Left ventricle myocardium inferior (tissue), 1 donor: ENCODE data around the gene TMED3. TPM values are rescaled to one million over a fixed set of nuclear protein-coding genes. Genes with fewer than 3 reads are reported as not detected.

ENCODE experiments used
- DNase-seq: peaks from one replicate; pipeline ENCODE4 v3.0.0-alpha.2; 2020
- H3K27ac ChIP-seq: fragments of 200-600 bp; replicated peaks from 2 replicates; pipeline ENCODE4 v1.8.0; 2021
- H3K27me3 ChIP-seq: fragments of 200-600 bp; 2 replicates; pipeline ENCODE4 v1.8.0; 2021; ENCODE audit warnings: low read depth
- H3K36me3 ChIP-seq: fragments of 200-600 bp; 2 replicates; pipeline ENCODE4 v1.8.0; 2021
- H3K4me1 ChIP-seq: fragments of 200-600 bp; 2 replicates; pipeline ENCODE4 v1.8.0; 2021
- H3K4me3 ChIP-seq: fragments of 200-600 bp; 2 replicates; pipeline ENCODE4 v1.8.0; 2021; ENCODE audit warnings: mild to moderate bottlenecking, moderate library complexity
- H3K9me3 ChIP-seq: fragments of 200-600 bp; replicated peaks from 2 replicates; pipeline ENCODE4 v1.8.0; 2021
- intact Hi-C: fragments of 100-400 bp; cut with micrococcal nuclease; formaldehyde crosslinking; loops from one replicate; pipeline ENCODE4 v1.11.0; 2022
- total RNA-seq: library from RNA; stranded (reverse); fragmentation: NEBNext Ultra II Directional; extraction: Animal tissue kit (Norgen Biotek cat#: 25700); gene quantifications from one replicate; pipeline ENCODE4 v1.2.1, GENCODE V29; 2021
- TF ChIP-seq, protein P1 (sequence below): fragments of 200-600 bp; IDR thresholded peaks from 2 replicates; pipeline ENCODE4 v1.8.0; 2021; ENCODE audit warnings: antibody characterized with exemption, mild to moderate bottlenecking, borderline replicate concordance
- donor health status: DM: no; HTN: yes; CAD: no; lungs with severe emphysema.

TMED3 gene
- total RNA-seq, 1 donor from 2014 or later: 22.8 TPM

DNA sequence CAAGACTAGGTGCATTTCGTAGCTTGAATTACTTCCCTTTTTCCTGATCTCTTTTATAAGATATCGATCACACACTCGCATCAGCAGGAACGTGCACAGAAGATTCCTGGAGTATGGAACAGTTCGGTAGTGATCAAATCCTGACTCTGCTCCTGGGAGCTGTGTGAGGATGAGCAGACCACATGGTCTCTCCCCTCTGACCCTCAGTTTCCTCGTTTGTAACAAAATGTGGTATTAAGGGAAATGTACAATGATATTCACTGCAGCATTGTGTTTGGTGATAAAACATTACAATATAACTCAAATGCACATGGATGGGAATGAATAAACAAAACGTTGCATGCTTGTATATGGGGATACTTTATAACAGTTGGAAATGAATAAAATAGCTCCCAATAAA lies 26.7 kb downstream of the TMED3 start:
- intact Hi-C loops: no loop called here
- DNase-seq: no peak
- Histone ChIP-seq H3K9me3 (no peaks in the 10 kb centered on the region), H3K27ac (no peak overlapping the region), H3K4me3 (no peak overlapping the region), H3K4me1 (no peaks in the 10 kb centered on the region), H3K36me3 (no peaks in the 10 kb centered on the region), H3K27me3 (no peaks in the 10 kb centered on the region)
- TF ChIP-seq, protein P1, sequence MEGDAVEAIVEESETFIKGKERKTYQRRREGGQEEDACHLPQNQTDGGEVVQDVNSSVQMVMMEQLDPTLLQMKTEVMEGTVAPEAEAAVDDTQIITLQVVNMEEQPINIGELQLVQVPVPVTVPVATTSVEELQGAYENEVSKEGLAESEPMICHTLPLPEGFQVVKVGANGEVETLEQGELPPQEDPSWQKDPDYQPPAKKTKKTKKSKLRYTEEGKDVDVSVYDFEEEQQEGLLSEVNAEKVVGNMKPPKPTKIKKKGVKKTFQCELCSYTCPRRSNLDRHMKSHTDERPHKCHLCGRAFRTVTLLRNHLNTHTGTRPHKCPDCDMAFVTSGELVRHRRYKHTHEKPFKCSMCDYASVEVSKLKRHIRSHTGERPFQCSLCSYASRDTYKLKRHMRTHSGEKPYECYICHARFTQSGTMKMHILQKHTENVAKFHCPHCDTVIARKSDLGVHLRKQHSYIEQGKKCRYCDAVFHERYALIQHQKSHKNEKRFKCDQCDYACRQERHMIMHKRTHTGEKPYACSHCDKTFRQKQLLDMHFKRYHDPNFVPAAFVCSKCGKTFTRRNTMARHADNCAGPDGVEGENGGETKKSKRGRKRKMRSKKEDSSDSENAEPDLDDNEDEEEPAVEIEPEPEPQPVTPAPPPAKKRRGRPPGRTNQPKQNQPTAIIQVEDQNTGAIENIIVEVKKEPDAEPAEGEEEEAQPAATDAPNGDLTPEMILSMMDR: no peak

DNA sequence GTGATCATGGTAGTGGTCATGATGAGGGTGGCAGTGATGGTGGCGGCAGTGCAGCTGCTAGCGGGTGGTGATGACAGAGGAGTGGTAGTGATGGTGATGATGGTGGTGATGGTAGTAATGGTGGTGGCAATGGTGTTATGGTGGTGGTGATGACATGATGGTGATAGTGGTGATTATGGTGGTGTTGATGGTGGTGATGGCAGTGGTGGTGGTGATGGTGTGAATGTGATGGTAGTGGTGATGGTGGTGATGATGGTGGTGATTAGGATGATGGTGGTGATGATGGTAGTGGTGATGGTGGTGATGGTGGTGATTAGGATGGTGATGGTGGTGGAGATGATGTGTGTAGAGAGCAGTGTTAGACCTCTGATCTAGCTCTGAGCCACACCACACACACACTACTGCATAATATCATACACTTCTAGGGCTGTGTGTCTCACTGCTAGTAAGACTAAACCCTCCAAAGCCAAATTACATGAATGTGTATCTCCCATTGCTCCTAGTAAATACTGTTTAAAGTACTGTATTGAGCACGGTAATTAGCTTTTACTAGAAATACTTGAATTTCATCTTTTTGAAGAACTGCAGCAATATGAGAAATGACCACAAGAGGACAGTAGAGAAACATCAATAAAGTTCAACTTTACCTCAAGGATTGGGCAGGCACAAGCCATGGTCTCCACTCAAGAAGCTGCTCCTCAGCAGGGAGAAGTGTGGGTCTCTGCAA lies 28.8 kb downstream of the TMED3 start:
- Histone ChIP-seq H3K27ac (no peak overlapping the region), H3K9me3 (no peaks in the 10 kb centered on the region), H3K4me1 (no peaks in the 10 kb centered on the region), H3K27me3 (no peaks in the 10 kb centered on the region), H3K4me3 (no peak overlapping the region), H3K36me3 (no peaks in the 10 kb centered on the region)
- no peak for DNase-seq
- TF ChIP-seq, protein P1: peak; percentile 79
- intact Hi-C loops: no loop called here

DNA sequence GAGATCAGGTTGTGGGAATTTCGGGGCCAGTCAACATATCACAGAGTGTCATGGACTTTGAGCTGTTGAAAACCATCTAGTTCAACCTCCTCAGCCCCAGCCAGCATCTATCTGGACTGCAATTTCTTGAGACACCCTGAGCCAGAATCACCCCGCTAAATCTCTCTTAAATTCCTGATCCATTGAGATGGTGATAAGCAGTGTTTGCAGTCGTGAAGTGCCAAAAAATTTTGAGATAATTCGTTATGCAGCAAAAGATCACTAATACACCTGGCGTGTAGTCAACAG lies 29.3 kb downstream of the TMED3 start:
- Histone ChIP-seq H3K9me3 (no peaks in the 10 kb centered on the region), H3K4me3 (no peak overlapping the region), H3K27me3 (no peaks in the 10 kb centered on the region), H3K36me3 (no peaks in the 10 kb centered on the region), H3K27ac (no peak overlapping the region), H3K4me1 (no peaks in the 10 kb centered on the region)
- TF ChIP-seq, protein P1: no peak
- DNase-seq: no peak
- intact Hi-C loops: no loop called here

DNA sequence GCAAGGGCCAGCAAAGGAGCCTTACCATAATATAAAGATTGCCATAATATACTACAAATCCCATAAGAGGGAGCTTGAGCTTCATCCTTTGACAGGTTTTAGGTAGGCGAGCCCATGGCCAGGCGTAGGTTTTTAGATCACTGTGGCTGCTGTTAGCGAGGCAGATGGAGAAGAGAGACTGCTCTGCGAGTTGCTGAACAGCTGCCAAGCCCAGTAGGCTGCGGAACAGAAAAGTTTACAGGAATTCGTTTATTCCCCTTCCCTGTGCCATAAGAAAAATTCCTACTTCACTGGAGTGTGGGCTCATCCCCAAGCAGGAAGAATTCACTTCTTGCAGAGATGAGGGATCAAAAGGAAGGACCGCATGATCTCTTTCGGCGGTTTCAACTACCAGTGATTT lies 30.5 kb downstream of the TMED3 start:
- DNase-seq: no peak
- H3K36me3 ChIP-seq: no peaks in the 10 kb centered on the region
- H3K27me3 ChIP-seq: no peaks in the 10 kb centered on the region
- intact Hi-C loops: no loop called here
- H3K9me3 ChIP-seq: no peaks in the 10 kb centered on the region
- H3K27ac ChIP-seq: no peak overlapping the region
- H3K4me1 ChIP-seq: no peaks in the 10 kb centered on the region
- TF ChIP-seq, protein P1: no peak
- no peak overlapping the region for H3K4me3 ChIP-seq

DNA sequence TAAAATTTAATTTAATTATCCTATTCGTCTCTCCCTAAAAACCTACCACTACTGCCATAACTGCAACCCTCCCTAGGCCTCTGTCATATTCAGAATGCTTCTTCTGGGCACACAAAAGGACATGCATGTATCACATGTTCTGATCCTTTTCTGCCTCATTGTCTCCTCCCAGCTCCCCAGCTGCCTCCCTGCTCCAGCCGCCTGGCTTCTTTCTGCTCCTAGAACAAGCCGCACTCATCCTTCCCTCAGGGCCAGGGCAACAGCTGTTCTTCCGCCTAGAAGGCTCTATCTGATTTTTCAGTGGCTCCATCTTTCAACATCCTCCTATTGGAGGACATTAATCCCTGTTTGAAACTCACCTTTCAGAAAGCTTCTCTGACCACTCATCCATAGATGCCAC lies 38.6 kb downstream of the TMED3 start:
- H3K36me3 ChIP-seq: no peaks in the 10 kb centered on the region
- no peak overlapping the region for H3K27ac ChIP-seq
- H3K4me3 ChIP-seq: no peak overlapping the region
- peaks cover under 1% of the 10 kb centered on the region for H3K27me3 ChIP-seq
- no peaks in the 10 kb centered on the region for H3K9me3 ChIP-seq
- DNase-seq: no peak
- TF ChIP-seq, protein P1: no peak
- intact Hi-C loops: no loop called here
- no peaks in the 10 kb centered on the region for H3K4me1 ChIP-seq
